Activated CD8-positive, alpha-beta T cell treated with anti-CD3 and anti-CD28 coated beads, Interleukin-2, amount 10 ng/mL, durations not matched to agents 7 days and 5 days (primary cell): ENCODE measurements around the gene CCDC40. TPM values are rescaled to one million over a fixed set of nuclear protein-coding genes. Genes with fewer than 3 reads are reported as not detected.

ENCODE experiments used
- ATAC-seq: fragments of 150-1000 bp; cut with Tn5 transposase; one replicate; pipeline ENCODE4 v1.10.0; 2021; ENCODE audit warnings: moderate library complexity
- CTCF ChIA-PET: fragments of 350-600 bp; sonication (Branson Sonifier 250); formaldehyde crosslinking; loops from one replicate; lab custom pipeline; 2021; ENCODE audit warnings: antibody characterized with exemption; lab: Charles Lee
- POLR2A ChIA-PET: fragments of 350-600 bp; sonication (Branson Sonifier 250); formaldehyde crosslinking; loops from one replicate; lab custom pipeline; 2021; ENCODE audit warnings: antibody characterized with exemption; lab: Charles Lee
- DNase-seq: peaks from one replicate; pipeline ENCODE4 v3.0.0-alpha.2; 2020
- H3K27ac Mint-ChIP-seq: one replicate; pipeline ENCODE4 v1.8.0; 2021; ENCODE audit warnings: mild to moderate bottlenecking, mixed read lengths
- H3K27me3 Mint-ChIP-seq: one replicate; pipeline ENCODE4 v1.8.0; 2021; ENCODE audit warnings: low read depth, mixed read lengths
- H3K36me3 Mint-ChIP-seq: one replicate; pipeline ENCODE4 v1.8.0; 2021; ENCODE audit warnings: low read depth, mixed read lengths
- H3K4me1 Mint-ChIP-seq: one replicate; pipeline ENCODE4 v1.8.0; 2021; ENCODE audit warnings: low read depth, mixed read lengths
- H3K4me3 Mint-ChIP-seq: one replicate; pipeline ENCODE4 v1.8.0; 2021; ENCODE audit warnings: mild to moderate bottlenecking, mixed read lengths
- H3K9me3 Mint-ChIP-seq: one replicate; pipeline ENCODE4 v1.8.0; 2022; ENCODE audit warnings: mixed read lengths; ENCODE audit not compliant: insufficient read depth
- total RNA-seq, 2 experiments: library from RNA; stranded (reverse); gene quantifications; one replicate each; pipeline ENCODE4 v1.2.3, GENCODE V29; 2021

CCDC40 gene
- total RNA-seq, 2 experiments from 2014 or later: not detected

GRCh38 chr17:80055597-80055996 lies 19.2 kb downstream of the CCDC40 start:
- DNase-seq (no peak), ATAC-seq (no peak)
- no peak overlapping the region for H3K27ac Mint-ChIP-seq
- ChIA-PET CTCF (interaction anchor here (0.8 kb wide), 1 partner anchor 50 kb away, joined by 4 read pairs; no protein-coding TSS in a partner anchor), POLR2A (no interaction called here)
- no peaks in the 10 kb centered on the region for H3K36me3 Mint-ChIP-seq
- H3K4me3 Mint-ChIP-seq: no peak overlapping the region
- no peaks in the 10 kb centered on the region for H3K27me3 Mint-ChIP-seq
- H3K9me3 Mint-ChIP-seq: no peaks in the 10 kb centered on the region
- H3K4me1 Mint-ChIP-seq: no peaks in the 10 kb centered on the region

GRCh38 chr17:80058311-80058955 lies 22.0 kb downstream of the CCDC40 start:
- Mint-ChIP-seq H3K9me3 (no peaks in the 10 kb centered on the region), H3K4me3 (no peak overlapping the region), H3K36me3 (no peaks in the 10 kb centered on the region), H3K4me1 (no peaks in the 10 kb centered on the region), H3K27ac (no peak overlapping the region), H3K27me3 (no peaks in the 10 kb centered on the region)
- DNase-seq: no peak
- CTCF ChIA-PET: no interaction called here
- POLR2A ChIA-PET: no interaction called here
- no peak for ATAC-seq

- ChIA-PET POLR2A (no interaction called here), CTCF (interaction anchor here (1.1 kb wide), 1 partner anchor 41 kb away, joined by 3 read pairs; the partner anchor contains the start of gene GAA)
- Mint-ChIP-seq H3K9me3 (no peaks in the 10 kb centered on the region), H3K27ac (no peak overlapping the region), H3K4me3 (no peak overlapping the region), H3K36me3 (no peaks in the 10 kb centered on the region), H3K27me3 (no peaks in the 10 kb centered on the region), H3K4me1 (no peaks in the 10 kb centered on the region)
- ATAC-seq (no peak), DNase-seq (no peak)
Measured at GRCh38 chr17:80060644-80061043, 24.2 kb downstream of the CCDC40 start.

- ChIA-PET CTCF (no interaction called here), POLR2A (no interaction called here)
- ATAC-seq: no peak
- DNase-seq: no peak
- no peaks in the 10 kb centered on the region for H3K4me1 Mint-ChIP-seq
- H3K36me3 Mint-ChIP-seq: no peaks in the 10 kb centered on the region
- H3K9me3 Mint-ChIP-seq: no peaks in the 10 kb centered on the region
- H3K27me3 Mint-ChIP-seq: no peaks in the 10 kb centered on the region
- H3K27ac Mint-ChIP-seq: no peak overlapping the region
- H3K4me3 Mint-ChIP-seq: no peak overlapping the region
Measured at GRCh38 chr17:80061421-80061820, 25.0 kb downstream of the CCDC40 start.

- Mint-ChIP-seq H3K9me3 (no peaks in the 10 kb centered on the region), H3K36me3 (no peaks in the 10 kb centered on the region), H3K27me3 (no peaks in the 10 kb centered on the region), H3K4me3 (no peak overlapping the region), H3K4me1 (no peaks in the 10 kb centered on the region), H3K27ac (no peak overlapping the region)
- ATAC-seq: no peak
- no peak for DNase-seq
- ChIA-PET POLR2A (no interaction called here), CTCF (no interaction called here)
Measured at GRCh38 chr17:80063830-80064585, 27.6 kb downstream of the CCDC40 start.

GRCh38 chr17:80064696-80065095 lies 28.3 kb downstream of the CCDC40 start:
- Mint-ChIP-seq H3K9me3 (no peaks in the 10 kb centered on the region), H3K36me3 (no peaks in the 10 kb centered on the region), H3K4me1 (no peaks in the 10 kb centered on the region), H3K27me3 (no peaks in the 10 kb centered on the region), H3K27ac (no peak overlapping the region), H3K4me3 (no peak overlapping the region)
- ATAC-seq: no peak
- DNase-seq: no peak
- ChIA-PET CTCF (no interaction called here), POLR2A (no interaction called here)

- no peak overlapping the region for H3K27ac Mint-ChIP-seq
- no peak overlapping the region for H3K4me3 Mint-ChIP-seq
- ChIA-PET POLR2A (no interaction called here), CTCF (no interaction called here)
- ATAC-seq: no peak
- DNase-seq: no peak
- no peaks in the 10 kb centered on the region for H3K9me3 Mint-ChIP-seq
- H3K4me1 Mint-ChIP-seq: no peaks in the 10 kb centered on the region
- H3K36me3 Mint-ChIP-seq: no peaks in the 10 kb centered on the region
- no peaks in the 10 kb centered on the region for H3K27me3 Mint-ChIP-seq
Measured at GRCh38 chr17:80065478-80066170, 29.2 kb downstream of the CCDC40 start.

GRCh38 chr17:80067393-80067986 lies 31.0 kb downstream of the CCDC40 start:
- Mint-ChIP-seq H3K27ac (no peak overlapping the region), H3K36me3 (no peaks in the 10 kb centered on the region), H3K27me3 (no peaks in the 10 kb centered on the region), H3K4me1 (peaks cover 7% of the 10 kb centered on the region), H3K9me3 (no peaks in the 10 kb centered on the region), H3K4me3 (no peak overlapping the region)
- no peak for DNase-seq
- ChIA-PET CTCF (no interaction called here), POLR2A (no interaction called here)
- no peak for ATAC-seq

- no peaks in the 10 kb centered on the region for H3K9me3 Mint-ChIP-seq
- no peak overlapping the region for H3K4me3 Mint-ChIP-seq
- H3K27me3 Mint-ChIP-seq: no peaks in the 10 kb centered on the region
- POLR2A ChIA-PET: no interaction called here
- DNase-seq (no peak), ATAC-seq (no peak)
- H3K27ac Mint-ChIP-seq: no peak overlapping the region
- H3K36me3 Mint-ChIP-seq: no peaks in the 10 kb centered on the region
- CTCF ChIA-PET: interaction anchor here (1.2 kb wide), 1 partner anchor 14 kb away, joined by 3 read pairs; no protein-coding TSS in a partner anchor
- peaks cover 7% of the 10 kb centered on the region for H3K4me1 Mint-ChIP-seq
Measured at GRCh38 chr17:80068301-80069222, 32.1 kb downstream of the CCDC40 start.

GRCh38 chr17:80070375-80071115 lies 34.1 kb downstream of the CCDC40 start:
- no peaks in the 10 kb centered on the region for H3K9me3 Mint-ChIP-seq
- DNase-seq: no peak
- H3K27ac Mint-ChIP-seq: no peak overlapping the region
- CTCF ChIA-PET: no interaction called here
- H3K4me1 Mint-ChIP-seq: peaks cover 7% of the 10 kb centered on the region
- ATAC-seq: no peak
- no peaks in the 10 kb centered on the region for H3K36me3 Mint-ChIP-seq
- no peak overlapping the region for H3K4me3 Mint-ChIP-seq
- H3K27me3 Mint-ChIP-seq: no peaks in the 10 kb centered on the region
- POLR2A ChIA-PET: no interaction called here
